ENCODE data around the gene RNF32. TPM values are rescaled to one million over a fixed set of nuclear protein-coding genes. Genes with fewer than 3 reads are reported as not detected.
"Not testable (repeated sequence)": the region's sequence is repeated elsewhere in the genome, so short reads cannot be mapped to it uniquely, and the experiment has no call there.

The RNF32 gene
- total RNA-seq, 1 experiment from 2014 or later, result 1.5 TPM

DNA sequence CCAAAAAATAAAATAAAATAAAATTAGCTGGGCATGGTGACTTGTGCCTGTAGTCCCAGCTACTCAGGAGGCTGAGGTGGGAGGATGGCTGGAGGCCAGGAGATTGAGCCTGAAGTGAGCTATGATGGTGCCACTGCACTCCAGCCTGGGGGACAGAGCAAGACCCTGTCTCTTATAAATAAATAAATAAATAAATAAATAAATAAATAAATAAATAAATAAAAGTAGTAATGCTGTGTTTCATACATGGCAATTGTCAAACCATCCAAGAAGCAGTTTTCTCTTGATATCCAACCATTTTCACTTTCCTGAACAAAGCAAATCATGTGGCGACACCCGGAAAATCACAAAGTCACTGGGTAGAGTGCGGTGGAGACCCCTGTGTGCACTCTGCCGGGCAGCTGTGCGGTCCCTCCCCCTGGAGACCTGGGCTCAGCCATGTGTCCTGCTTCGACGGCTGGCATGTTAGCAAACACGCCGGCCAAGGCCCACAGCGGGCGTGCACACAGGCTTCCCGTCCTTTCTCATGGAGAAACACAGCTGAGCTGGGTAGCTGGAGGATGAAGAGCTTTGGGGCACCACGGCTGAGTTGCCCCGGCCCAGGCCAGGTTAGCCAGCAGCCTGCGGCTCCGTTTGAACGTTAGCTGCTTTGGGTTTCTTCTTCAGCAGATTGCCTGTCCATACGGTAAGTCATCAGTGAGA lies 22.3 kb upstream of the RNF32 start:
- peaks cover 7% of the 10 kb centered on the region for H3K9me3 ChIP-seq (ENCODE audit: low read depth, low read length, poor library complexity, severe bottlenecking)
- BruUV-seq (replicated peaks), result no TSS peak
- no peak overlapping the region for H3K27ac ChIP-seq (ENCODE audit: low read depth, low read length, poor library complexity, severe bottlenecking)
- TF ChIP-seq EZH2 (IDR thresholded peaks at IDR 0.05; ENCODE audit: borderline replicate concordance, low read depth, low read length, poor library complexity, severe bottlenecking), result no peak
- H3K4me3 ChIP-seq (ENCODE audit: low read depth, low read length, poor library complexity, severe bottlenecking), result no peak overlapping the region
- peaks cover 55% of the 10 kb centered on the region for H3K27me3 ChIP-seq (replicated peaks; ENCODE audit: insufficient read depth, low read depth, low read length, poor library complexity)
- ChIA-PET CTCF (no interaction called here), POLR2A (ENCODE audit: low non-redundant PET) (no interaction called here)
- no peak for DNase-seq (ENCODE audit: low spot score)
- H3K36me3 ChIP-seq (ENCODE audit: insufficient read depth, low read length, poor library complexity, severe bottlenecking), result no peaks in the 10 kb centered on the region
- intact Hi-C loops (cut with micrococcal nuclease; ENCODE audit: unreplicated experiment), result no loop called here
- no peaks in the 10 kb centered on the region for H3K4me1 ChIP-seq (ENCODE audit: insufficient read depth, low read length, poor library complexity, severe bottlenecking)

DNA sequence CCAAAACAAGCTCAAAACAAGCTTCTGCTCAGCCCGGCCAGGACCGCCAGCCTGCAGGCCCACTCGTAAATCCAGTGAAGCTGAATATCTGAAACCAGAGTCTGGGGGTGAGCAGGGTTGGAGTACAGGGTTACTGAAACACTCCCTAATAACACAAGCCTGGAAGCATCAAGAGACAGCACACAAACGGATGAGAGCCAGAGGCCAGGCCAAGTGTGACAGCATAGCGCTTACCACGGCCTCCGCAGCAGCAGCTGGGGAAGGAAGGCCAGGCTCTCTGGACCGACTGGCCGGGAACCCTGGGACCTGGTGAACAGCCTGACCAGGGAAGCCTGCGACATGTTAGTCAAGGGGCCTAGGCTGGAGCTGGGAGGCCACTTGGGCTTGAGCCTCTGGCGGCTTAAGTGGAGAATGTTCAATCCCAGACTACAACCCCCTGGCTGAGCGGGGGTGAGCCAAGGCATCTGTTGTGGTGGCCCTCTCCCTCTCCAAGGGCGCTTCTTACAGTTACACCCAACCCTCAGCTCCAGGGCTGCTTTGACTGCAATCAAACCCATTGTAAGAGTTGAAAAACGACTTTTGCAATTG lies 21.7 kb upstream of the RNF32 start:
- no peak overlapping the region for H3K4me3 ChIP-seq (ENCODE audit: low read depth, low read length, poor library complexity, severe bottlenecking)
- POLR2A ChIA-PET (ENCODE audit: low non-redundant PET), result no interaction called here
- CTCF ChIA-PET, result no interaction called here
- no peaks in the 10 kb centered on the region for H3K36me3 ChIP-seq (ENCODE audit: insufficient read depth, low read length, poor library complexity, severe bottlenecking)
- peaks cover 49% of the 10 kb centered on the region for H3K27me3 ChIP-seq (replicated peaks; ENCODE audit: insufficient read depth, low read depth, low read length, poor library complexity)
- TF ChIP-seq, protein P1, sequence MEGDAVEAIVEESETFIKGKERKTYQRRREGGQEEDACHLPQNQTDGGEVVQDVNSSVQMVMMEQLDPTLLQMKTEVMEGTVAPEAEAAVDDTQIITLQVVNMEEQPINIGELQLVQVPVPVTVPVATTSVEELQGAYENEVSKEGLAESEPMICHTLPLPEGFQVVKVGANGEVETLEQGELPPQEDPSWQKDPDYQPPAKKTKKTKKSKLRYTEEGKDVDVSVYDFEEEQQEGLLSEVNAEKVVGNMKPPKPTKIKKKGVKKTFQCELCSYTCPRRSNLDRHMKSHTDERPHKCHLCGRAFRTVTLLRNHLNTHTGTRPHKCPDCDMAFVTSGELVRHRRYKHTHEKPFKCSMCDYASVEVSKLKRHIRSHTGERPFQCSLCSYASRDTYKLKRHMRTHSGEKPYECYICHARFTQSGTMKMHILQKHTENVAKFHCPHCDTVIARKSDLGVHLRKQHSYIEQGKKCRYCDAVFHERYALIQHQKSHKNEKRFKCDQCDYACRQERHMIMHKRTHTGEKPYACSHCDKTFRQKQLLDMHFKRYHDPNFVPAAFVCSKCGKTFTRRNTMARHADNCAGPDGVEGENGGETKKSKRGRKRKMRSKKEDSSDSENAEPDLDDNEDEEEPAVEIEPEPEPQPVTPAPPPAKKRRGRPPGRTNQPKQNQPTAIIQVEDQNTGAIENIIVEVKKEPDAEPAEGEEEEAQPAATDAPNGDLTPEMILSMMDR (conservative IDR thresholded peaks at IDR 0.05; ENCODE audit: low read depth, low read length), result no peak
- no peak for TF ChIP-seq EZH2 (IDR thresholded peaks at IDR 0.05; ENCODE audit: borderline replicate concordance, low read depth, low read length, poor library complexity, severe bottlenecking)
- intact Hi-C loops (cut with micrococcal nuclease; ENCODE audit: unreplicated experiment), result no loop called here
- H3K4me1 ChIP-seq (ENCODE audit: insufficient read depth, low read length, poor library complexity, severe bottlenecking), result no peaks in the 10 kb centered on the region
- no peak overlapping the region for H3K27ac ChIP-seq (ENCODE audit: low read depth, low read length, poor library complexity, severe bottlenecking)
- no peak for DNase-seq (ENCODE audit: low spot score)
- H3K9me3 ChIP-seq (ENCODE audit: low read depth, low read length, poor library complexity, severe bottlenecking), result peaks cover 7% of the 10 kb centered on the region
- no TSS peak for BruUV-seq (replicated peaks)

DNA sequence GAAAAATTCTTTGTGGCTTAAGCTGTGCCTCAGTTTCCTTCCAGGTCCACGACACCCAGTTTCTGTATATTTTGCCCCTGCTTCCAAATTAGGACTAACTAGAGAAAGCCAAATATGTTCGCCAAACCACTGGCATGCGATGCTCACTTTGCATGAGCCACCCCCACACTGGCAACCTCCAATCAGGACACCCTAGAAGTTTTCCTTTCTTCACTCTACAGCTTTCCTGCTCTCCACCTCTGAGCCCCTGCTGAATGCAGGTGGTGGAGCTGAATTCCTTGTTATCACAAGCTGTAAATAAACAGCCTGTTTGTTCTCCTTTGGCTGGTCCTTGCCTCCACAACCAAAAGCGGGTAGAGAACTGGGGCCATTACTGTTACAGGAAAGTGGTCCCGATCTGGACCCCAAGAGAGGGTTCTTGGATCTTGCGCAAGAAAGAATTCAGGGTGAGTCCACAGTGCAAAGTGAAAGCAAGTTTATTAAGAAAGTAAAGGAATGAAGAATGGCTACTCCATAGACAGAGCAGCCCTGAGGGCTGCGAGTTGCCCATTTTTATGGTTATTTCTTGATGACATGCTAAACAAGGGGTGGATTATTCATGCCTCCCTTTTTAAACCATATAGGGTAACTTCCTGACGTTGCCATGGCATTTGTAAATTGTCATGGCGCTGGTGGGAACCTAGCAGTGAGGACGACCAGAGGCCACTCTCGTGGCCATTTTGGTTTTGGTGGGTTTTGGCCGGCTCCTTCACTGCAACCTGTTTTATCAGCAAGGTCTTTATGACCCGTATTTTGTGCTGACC lies 20.9 kb upstream of the RNF32 start:
- peaks cover 41% of the 10 kb centered on the region for H3K27me3 ChIP-seq (replicated peaks; ENCODE audit: insufficient read depth, low read depth, low read length, poor library complexity)
- intact Hi-C loops (cut with micrococcal nuclease; ENCODE audit: unreplicated experiment); DNase-seq (ENCODE audit: low spot score); H3K27ac ChIP-seq (ENCODE audit: low read depth, low read length, poor library complexity, severe bottlenecking); CTCF ChIA-PET; H3K4me1 ChIP-seq (ENCODE audit: insufficient read depth, low read length, poor library complexity, severe bottlenecking); BruUV-seq (replicated peaks); POLR2A ChIA-PET (ENCODE audit: low non-redundant PET); H3K36me3 ChIP-seq (ENCODE audit: insufficient read depth, low read length, poor library complexity, severe bottlenecking); H3K9me3 ChIP-seq (ENCODE audit: low read depth, low read length, poor library complexity, severe bottlenecking); H3K4me3 ChIP-seq (ENCODE audit: low read depth, low read length, poor library complexity, severe bottlenecking): not testable (repeated sequence)

DNA sequence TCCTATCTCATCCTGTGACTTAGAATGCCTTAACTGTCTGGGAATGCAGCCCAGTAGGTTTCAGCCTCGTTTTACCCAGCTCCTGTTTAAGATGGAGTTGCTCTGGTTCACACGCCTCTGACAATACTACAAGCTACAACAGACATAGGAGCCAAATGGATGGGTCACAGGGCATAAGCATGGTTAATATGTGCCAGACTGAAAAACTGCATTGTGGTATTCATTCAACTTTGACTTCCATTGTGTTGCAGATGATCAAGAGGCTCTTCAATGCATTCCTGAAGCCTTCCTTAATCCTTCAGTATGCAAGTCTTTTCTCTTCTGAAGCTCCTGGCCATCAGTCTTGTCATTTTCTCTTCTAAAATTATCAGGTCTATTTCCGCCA lies 20.3 kb upstream of the RNF32 start:
- TF ChIP-seq, protein P1 (conservative IDR thresholded peaks at IDR 0.05; ENCODE audit: low read depth, low read length), result no peak
- no peak for TF ChIP-seq EZH2 (IDR thresholded peaks at IDR 0.05; ENCODE audit: borderline replicate concordance, low read depth, low read length, poor library complexity, severe bottlenecking)
- BruUV-seq (replicated peaks), result no TSS peak
- H3K4me1 ChIP-seq (ENCODE audit: insufficient read depth, low read length, poor library complexity, severe bottlenecking), result no peaks in the 10 kb centered on the region
- peaks cover 35% of the 10 kb centered on the region for H3K27me3 ChIP-seq (replicated peaks; ENCODE audit: insufficient read depth, low read depth, low read length, poor library complexity)
- no peak for DNase-seq (ENCODE audit: low spot score)
- no peak overlapping the region for H3K4me3 ChIP-seq (ENCODE audit: low read depth, low read length, poor library complexity, severe bottlenecking)
- POLR2A ChIA-PET (ENCODE audit: low non-redundant PET), result no interaction called here
- intact Hi-C loops (cut with micrococcal nuclease; ENCODE audit: unreplicated experiment), result no loop called here
- CTCF ChIA-PET, result no interaction called here
- H3K36me3 ChIP-seq (ENCODE audit: insufficient read depth, low read length, poor library complexity, severe bottlenecking), result no peaks in the 10 kb centered on the region
- peaks cover 7% of the 10 kb centered on the region for H3K9me3 ChIP-seq (ENCODE audit: low read depth, low read length, poor library complexity, severe bottlenecking)
- no peak overlapping the region for H3K27ac ChIP-seq (ENCODE audit: low read depth, low read length, poor library complexity, severe bottlenecking)

All from A673 (cell line).